GM12878 (cell line): ENCODE results near the gene TSC22D3. TPM values are rescaled to one million over a fixed set of nuclear protein-coding genes. Genes with fewer than 3 reads are reported as not detected.
A peak's percentile ranks its signal among the peaks of the same experiment; 100 is the strongest.

ENCODE experiments used
- EED ChIP-seq: sonication (generic); IDR thresholded peaks from 2 replicates; pipeline ENCODE4 v1.6.1; 2016; ENCODE audit warnings: antibody characterized with exemption, low read depth
- FOXM1 ChIP-seq: IDR thresholded peaks from 2 replicates; pipeline ENCODE4 v1.6.1; 2012; ENCODE audit warnings: low read depth, mild to moderate bottlenecking, inconsistent platforms, low read length, moderate library complexity
- POU2F2 ChIP-seq: IDR thresholded peaks from 3 replicates; pipeline ENCODE4 v1.6.1; 2011; ENCODE audit warnings: low read depth, mild to moderate bottlenecking, low read length, borderline replicate concordance
- RUNX3 ChIP-seq: IDR thresholded peaks from 2 replicates; pipeline ENCODE4 v1.6.1; 2012; ENCODE audit warnings: low read length, inconsistent platforms
- ZSCAN29 ChIP-seq: fragments of 450-650 bp; IDR thresholded peaks from 2 replicates; pipeline ENCODE4 v1.6.1; 2017; ENCODE audit warnings: mild to moderate bottlenecking, moderate library complexity
- polyA plus RNA-seq, 11 experiments: library from polyadenylated mRNA; depleted of rRNA in 4 of 11; unstranded in 6 of 11; stranded (reverse) in 5 of 11; fragments of >200 nt; fragmentation: Nextera tagmentation in 4 of 11; fragmentation: Illumina TruSeq in 1 of 11; extraction: Ambion mirVana in 4 of 11; extraction: Trizol in 1 of 11; gene quantifications; 1 replicate in 1 of 11; 2 replicates in 10 of 11; pipeline versions ENCODE4 v1.2.1 to v1.2.3, GENCODE V29; 2011 to 2016; ENCODE audit warnings: inconsistent platforms in 2 of 11, missing spikeins in 2 of 11, low read depth in 1 of 11
- total RNA-seq, 4 experiments: library from RNA; depleted of rRNA in 3 of 4; stranded (reverse); fragments of >200 nt in 3 of 4; fragmentation: Illumina TruSeq in 1 of 4; extraction: Trizol in 1 of 4; gene quantifications; 2 replicates each; pipeline versions ENCODE4 v1.2.1 to v1.2.3, GENCODE V29; 2013 to 2021
- TF ChIP-seq, protein P1 (sequence below): IDR thresholded peaks from 2 replicates; pipeline ENCODE4 v1.6.1; 2012; ENCODE audit warnings: mild to moderate bottlenecking, low read depth, low read length
- TF ChIP-seq, protein P2 (sequence below): fragments of 450-650 bp; IDR thresholded peaks from 2 replicates; pipeline ENCODE4 v1.6.1; 2016; ENCODE audit warnings: mild to moderate bottlenecking

TSC22D3 gene
- total and polyA plus RNA-seq, 10 of the 15 experiments (the other 5 are each of a cell fraction or from before 2014, with no cell fraction given) = 4.6 to 122 (median 16.1) TPM

DNA sequence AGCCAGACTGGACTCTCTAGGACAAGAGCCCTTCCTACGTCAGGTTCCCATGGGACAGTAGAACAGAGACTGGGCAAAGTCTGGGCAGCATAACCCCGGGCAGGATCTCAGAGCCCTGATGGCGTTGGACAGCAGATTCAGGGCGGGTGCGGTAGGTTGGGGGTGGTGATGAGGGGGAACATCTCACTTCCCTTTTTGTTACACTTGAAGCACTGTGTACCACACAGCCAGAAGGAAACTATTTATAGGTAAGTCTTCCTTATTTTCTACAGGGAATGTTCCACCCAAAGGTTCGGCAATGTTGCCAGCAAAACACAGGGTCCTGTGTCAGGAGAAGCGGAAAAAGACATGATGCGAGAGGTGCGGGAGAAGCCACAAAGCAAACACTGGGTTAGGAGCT lies 54.3 kb downstream of the TSC22D3 start (continued):
- TF ChIP-seq, protein P1, sequence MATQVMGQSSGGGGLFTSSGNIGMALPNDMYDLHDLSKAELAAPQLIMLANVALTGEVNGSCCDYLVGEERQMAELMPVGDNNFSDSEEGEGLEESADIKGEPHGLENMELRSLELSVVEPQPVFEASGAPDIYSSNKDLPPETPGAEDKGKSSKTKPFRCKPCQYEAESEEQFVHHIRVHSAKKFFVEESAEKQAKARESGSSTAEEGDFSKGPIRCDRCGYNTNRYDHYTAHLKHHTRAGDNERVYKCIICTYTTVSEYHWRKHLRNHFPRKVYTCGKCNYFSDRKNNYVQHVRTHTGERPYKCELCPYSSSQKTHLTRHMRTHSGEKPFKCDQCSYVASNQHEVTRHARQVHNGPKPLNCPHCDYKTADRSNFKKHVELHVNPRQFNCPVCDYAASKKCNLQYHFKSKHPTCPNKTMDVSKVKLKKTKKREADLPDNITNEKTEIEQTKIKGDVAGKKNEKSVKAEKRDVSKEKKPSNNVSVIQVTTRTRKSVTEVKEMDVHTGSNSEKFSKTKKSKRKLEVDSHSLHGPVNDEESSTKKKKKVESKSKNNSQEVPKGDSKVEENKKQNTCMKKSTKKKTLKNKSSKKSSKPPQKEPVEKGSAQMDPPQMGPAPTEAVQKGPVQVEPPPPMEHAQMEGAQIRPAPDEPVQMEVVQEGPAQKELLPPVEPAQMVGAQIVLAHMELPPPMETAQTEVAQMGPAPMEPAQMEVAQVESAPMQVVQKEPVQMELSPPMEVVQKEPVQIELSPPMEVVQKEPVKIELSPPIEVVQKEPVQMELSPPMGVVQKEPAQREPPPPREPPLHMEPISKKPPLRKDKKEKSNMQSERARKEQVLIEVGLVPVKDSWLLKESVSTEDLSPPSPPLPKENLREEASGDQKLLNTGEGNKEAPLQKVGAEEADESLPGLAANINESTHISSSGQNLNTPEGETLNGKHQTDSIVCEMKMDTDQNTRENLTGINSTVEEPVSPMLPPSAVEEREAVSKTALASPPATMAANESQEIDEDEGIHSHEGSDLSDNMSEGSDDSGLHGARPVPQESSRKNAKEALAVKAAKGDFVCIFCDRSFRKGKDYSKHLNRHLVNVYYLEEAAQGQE = peak; percentile 36; the same call in 1 of the 2 replicates
- peak; percentile 54 for TF ChIP-seq RUNX3
- no peak for TF ChIP-seq POU2F2
- TF ChIP-seq FOXM1 = no peak
- no peak for TF ChIP-seq ZSCAN29
- peak; percentile 48; the same call in 1 of the 2 replicates for TF ChIP-seq EED
- TF ChIP-seq, protein P2, sequence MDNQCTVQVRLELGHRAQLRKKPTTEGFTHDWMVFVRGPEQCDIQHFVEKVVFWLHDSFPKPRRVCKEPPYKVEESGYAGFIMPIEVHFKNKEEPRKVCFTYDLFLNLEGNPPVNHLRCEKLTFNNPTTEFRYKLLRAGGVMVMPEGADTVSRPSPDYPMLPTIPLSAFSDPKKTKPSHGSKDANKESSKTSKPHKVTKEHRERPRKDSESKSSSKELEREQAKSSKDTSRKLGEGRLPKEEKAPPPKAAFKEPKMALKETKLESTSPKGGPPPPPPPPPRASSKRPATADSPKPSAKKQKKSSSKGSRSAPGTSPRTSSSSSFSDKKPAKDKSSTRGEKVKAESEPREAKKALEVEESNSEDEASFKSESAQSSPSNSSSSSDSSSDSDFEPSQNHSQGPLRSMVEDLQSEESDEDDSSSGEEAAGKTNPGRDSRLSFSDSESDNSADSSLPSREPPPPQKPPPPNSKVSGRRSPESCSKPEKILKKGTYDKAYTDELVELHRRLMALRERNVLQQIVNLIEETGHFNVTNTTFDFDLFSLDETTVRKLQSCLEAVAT = 0 out of 2 replicates have a peak, but pooled peaks have one; percentile 14
